NCI-H1105 (cell line): ENCODE data around the gene TP53I13.

Experiments used
- DNase-seq: peaks from one replicate; lab custom pipeline; 2025; lab: John Stamatoyannopoulos, UW

Gene TP53I13

DNA sequence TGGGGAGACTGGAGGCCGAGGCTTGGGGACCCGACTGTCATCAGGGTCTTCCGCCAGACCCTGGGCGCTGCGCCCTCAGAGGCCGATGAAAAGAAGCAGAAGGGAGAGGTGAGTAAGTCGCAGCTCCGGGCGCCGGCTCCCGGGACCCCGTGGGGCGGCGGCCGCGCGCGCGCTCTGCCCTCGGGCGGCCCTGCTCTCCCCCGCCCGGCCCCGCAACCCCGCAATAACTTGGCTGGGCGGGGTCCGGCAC lies 1.3 kb upstream of the TP53I13 start:
- DNase-seq, result no peak

- peak; percentile 46 for DNase-seq
Observed at GRCh38 chr17:29567554-29568330, 759 bp upstream of the TP53I13 start.

DNA sequence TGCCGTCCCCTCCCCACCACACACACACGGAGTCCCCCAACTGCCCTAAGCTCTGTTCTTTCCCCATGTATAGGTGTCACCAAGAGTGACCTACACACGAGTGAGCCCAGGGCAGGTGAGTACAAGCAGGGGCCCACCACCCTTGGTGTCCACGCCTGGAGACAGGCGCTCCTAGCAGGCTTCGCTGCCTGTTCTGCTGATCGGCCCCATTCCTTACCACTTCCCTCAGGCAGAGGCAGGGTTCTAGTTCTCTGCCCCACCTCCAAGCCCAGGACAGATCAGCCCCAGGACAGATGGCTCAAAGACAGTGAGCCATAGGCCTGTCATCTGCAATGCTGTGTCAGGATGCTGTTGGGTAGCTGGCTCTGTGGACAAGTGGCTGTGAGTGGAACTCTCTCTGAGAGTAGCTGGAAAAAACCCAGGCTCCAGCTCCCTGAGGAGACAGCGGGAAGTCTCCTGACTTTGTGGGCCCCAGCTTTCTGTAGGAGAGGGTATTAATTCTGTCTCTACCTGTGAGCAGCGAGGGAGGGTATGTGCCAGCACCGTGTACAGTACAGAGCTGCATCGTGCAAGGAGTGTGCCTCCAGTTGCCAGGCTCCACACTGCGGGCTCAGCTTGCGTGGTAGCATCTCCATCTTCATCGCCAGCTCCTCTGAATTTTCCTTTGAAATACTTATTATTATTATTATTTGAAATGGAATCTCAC lies 897 bp downstream of the TP53I13 start:
- no peak for DNase-seq

DNA sequence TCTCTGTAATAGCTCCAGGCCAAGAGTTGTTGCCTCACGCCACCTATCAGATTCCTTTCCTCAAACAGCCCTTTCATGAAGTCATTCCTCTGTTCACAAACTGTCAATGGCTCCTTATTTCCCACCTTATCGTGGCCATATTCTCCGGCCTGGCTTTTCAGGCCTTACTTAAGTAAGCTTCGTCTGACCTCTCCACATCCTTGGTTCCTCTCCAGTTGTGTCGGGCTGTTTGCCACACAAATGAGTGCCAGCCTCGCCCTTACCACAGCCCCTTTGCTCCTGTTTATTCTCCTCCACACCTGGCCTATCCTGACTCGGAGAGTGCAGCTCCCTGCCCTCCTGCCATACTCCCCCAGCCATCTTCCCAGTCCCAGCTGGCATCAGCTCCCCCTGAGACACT lies 2.0 kb downstream of the TP53I13 start:
- no peak for DNase-seq

DNA sequence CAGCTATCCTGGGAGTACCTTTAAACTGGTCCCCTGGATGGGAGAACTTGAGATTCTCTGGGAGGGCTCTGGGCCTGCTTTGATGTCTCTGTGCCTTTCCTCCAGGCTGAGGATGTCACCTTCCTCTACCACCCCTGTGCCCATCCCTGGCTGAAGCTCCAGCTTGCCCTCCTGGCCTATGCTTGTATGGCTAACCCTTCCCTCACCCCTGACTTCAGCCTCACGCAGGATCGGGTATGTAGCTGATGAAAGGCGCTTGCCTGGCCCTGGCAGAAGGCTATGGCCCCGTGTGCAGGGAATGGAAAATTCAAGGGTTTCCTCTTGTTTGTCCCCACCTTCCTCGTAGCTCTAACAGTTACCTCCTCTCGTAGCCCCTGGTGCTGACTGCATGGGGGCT lies 3.0 kb downstream of the TP53I13 start:
- no peak for DNase-seq

- DNase-seq, result no peak
Observed at GRCh38 chr17:29571883-29572681, 3.6 kb downstream of the TP53I13 start.

DNA sequence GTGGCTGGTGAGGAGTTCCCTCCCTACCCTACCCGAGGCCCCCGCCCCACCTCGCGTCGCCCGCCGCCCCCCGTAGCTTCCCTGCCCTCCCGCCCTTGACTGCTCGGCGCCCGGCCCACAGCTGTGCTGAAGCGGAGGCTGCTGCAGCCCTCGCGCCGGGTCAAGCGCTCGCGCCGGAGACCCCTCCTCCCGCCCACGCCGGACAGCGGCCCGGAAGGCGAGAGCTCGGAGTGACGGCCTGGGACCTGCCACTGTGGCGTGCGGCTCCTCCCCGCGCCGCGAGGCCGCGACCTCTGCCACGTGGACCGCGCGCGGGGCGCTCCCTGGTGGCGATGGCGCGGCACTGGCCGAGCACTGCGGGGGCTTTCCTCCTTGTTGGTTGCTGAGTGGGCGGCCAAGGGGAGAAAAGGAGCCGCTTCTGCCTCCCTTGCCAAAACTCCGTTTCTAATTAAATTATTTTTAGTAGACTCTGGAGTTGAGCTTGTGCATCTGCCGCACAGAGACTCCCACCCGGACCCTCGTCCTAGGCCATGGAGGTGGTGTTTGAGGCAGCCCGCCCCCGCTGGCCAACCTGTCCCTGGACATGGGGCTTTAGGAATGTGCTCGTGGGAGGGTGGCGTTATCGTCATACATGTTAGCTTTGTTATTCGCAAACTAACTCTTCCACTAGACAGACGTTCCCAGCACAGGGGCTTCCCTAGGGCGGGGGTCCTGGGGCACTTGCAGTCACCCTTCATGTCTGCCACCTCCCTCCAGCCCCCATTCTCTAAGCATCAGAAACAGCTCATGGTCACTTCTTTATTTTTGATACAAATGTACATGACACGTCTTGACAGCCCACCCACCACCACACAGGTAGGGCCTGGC lies 4.4 kb downstream of the TP53I13 start:
- DNase-seq, result peak; percentile 15

- DNase-seq, result no peak
Observed at GRCh38 chr17:29573558-29573869, 5.0 kb downstream of the TP53I13 start.

GRCh38 chr17:29573871-29574731 lies 5.6 kb downstream of the TP53I13 start:
- no peak for DNase-seq

- DNase-seq, result no peak
Observed at GRCh38 chr17:29574732-29575510, 6.4 kb downstream of the TP53I13 start.

DNA sequence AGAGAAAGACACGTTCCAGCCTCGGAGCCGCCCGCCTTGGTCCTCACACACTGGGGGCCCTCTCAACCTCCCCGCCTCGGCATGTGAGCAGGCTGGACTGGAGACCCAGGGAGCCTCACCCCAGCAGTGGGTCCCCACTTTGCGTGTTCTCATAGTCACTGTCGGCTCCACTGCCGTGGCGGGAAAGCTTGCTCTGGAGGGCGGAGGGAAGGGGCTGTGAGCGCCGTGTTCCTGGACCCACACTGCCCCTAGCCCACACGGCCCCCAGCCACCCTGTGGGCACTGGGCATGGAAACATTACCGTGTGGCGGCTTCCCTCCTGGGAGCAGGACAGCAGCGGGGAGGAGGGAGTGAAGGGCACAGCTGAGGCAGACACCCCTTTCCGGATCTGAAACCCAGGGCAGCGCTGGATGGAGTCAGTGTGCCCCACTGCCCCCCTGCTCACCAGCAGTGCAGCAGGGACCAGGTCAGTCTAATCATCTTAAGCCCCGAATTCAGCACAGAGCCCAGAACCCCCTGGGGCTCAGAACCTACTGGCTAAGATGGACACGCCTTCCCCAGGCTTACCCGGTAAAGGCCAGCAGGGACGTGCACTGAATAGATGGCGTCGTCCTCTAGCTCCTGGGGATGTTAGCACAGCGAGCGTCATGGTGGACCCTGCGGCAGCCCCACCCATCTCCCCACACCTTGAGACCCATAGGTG lies 7.2 kb downstream of the TP53I13 start:
- DNase-seq, result no peak

- no peak for DNase-seq
Observed at GRCh38 chr17:29576214-29577000, 7.9 kb downstream of the TP53I13 start.

- DNase-seq, result no peak
Observed at GRCh38 chr17:29577001-29577370, 8.5 kb downstream of the TP53I13 start.

DNA sequence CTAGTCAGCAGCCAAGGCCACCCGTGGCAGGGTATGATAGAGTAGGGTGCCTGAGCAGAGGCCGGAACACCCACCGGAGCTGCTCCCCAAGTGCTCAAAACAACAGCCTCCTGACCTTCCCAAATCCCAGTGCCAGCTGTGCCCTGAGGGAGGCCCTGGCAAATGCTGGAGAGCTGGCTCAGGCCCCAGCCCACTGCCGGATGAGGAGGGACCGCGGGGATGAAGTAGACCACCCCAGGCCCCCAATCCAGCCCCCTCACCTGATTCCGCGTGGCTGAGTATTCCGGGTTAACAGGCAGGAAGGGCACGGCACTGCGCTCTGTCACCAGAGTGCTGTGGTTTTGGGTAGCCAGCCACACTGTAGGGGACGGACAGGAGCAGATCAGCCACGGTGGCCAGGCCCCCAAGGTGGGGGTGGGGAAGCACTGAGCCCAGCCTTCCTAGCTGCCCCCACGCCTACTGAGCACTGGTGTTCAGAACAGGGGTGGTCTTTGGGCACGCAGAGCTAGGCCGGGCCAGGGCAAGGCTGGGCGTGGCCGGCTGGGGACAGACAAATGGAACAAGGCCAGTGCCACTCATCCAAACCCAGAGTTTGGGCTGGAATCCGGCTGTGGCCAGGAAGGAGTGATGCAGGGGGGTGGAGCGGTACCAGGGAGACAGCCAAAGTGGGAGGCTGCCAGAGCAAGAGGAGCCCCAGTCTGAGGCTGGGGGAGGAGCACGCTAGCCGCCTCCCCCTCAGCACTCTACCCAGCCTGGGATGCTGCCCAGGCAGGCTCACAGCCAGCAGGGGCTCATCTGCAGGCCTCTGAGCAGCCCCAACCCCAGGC lies 9.1 kb downstream of the TP53I13 start:
- DNase-seq, result no peak

DNA sequence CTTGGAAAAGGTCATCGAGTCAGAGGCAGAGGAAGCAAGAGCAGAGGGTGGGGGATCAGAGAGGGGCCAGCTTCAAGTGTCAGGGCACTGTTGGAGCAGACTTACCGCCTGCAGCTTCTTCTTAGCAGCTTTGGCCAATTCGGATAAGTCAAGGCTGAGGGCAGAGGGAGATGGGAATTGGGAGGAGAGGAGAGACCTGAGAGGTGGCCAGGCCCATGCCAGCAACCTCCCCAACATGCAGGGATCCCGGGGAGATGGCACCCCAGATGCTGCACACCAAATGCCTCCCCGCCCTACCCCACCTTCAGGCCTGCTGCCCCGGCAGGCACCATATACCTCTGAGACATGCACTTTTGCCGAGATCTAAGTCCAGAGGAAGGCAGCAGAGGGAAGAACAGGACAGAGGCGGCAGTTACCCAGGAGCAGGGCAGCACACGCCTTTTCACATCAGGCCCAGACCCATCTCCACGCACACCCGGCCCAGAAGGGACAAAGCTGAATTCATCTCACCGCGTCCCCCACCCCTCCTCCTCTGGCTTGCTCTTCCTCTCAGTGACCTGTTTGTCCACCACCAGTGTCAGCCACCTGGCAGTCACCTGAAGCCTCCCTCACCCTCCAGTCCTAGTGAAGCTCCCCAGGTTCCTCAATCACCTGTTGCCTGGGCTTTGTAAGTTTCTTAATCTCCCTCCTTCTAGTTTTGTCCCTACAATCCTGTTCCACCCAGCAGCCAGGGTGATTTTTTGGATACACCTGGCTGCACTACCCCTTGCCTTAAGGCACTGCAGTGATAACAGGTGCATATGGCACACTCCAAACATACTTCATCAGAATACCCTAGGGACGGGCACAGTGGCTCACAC lies 10.4 kb downstream of the TP53I13 start:
- DNase-seq, result no peak

GRCh38 chr17:29579866-29580771 lies 11.6 kb downstream of the TP53I13 start:
- DNase-seq, result peak; percentile 53
